D721Med (cell line): ENCODE results near the gene NDST4.

Experiments used
- DNase-seq: peaks from one replicate; pipeline ENCODE4 v3.0.0; 2011; ENCODE audit warnings: low spot score; ENCODE audit not compliant: insufficient read length
- FAIRE-seq: peaks from 2 replicates; lab custom pipeline; 2011; peaks lifted over from hg19 to GRCh38; lab: Jason Lieb, UNC
- TF ChIP-seq, protein P1 (sequence below): IDR thresholded peaks from 2 replicates; pipeline ENCODE4 v1.5.1; 2012; ENCODE audit warnings: mild to moderate bottlenecking, control low read depth; ENCODE audit not compliant: insufficient read depth; ENCODE audit errors: missing control alignments

The NDST4 gene

DNA sequence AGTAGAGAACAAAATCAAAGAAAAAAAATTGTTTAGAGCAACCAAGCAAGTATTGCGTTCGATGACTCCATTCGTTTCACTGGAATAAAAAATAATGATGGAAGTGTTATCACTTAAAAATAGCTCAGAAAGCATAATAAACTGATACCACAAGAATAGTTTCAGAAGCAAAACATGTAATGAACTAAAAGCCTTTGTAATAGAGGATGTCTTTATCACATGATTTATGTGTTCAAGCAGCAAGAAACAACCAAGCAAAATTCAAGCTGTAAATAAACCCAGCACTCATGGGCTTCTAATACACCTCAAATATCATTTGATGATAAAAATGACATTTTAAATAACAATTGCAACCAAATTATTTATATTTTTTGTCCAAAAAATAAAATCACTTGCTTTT lies 192.2 kb downstream of the NDST4 start:
- FAIRE-seq (no peak), DNase-seq (no peak)
- TF ChIP-seq, protein P1, sequence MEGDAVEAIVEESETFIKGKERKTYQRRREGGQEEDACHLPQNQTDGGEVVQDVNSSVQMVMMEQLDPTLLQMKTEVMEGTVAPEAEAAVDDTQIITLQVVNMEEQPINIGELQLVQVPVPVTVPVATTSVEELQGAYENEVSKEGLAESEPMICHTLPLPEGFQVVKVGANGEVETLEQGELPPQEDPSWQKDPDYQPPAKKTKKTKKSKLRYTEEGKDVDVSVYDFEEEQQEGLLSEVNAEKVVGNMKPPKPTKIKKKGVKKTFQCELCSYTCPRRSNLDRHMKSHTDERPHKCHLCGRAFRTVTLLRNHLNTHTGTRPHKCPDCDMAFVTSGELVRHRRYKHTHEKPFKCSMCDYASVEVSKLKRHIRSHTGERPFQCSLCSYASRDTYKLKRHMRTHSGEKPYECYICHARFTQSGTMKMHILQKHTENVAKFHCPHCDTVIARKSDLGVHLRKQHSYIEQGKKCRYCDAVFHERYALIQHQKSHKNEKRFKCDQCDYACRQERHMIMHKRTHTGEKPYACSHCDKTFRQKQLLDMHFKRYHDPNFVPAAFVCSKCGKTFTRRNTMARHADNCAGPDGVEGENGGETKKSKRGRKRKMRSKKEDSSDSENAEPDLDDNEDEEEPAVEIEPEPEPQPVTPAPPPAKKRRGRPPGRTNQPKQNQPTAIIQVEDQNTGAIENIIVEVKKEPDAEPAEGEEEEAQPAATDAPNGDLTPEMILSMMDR: no peak

GRCh38 chr4:114911111-114911510 lies 202.3 kb downstream of the NDST4 start:
- FAIRE-seq: no peak
- DNase-seq: no peak
- TF ChIP-seq, protein P1: no peak

DNA sequence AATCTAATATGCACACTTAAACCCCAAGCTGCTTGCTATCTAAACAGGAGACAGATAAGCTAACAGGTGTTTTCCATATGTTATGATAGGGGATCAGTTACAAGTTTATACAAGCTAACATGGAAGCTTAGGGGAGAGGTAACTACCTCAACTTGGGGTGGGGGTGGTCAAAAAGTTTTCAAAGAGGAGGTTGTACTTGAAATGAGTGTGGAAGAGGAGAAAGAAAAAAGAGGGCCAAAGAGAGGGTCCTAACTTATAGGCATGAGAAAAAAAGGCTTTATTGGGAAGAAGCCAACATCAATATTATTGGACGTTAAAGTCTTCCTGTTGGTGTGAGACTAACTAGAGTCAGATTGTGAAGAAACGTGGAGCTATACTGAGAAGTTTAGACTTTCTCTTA lies 205.9 kb downstream of the NDST4 start:
- FAIRE-seq (no peak), DNase-seq (no peak)
- TF ChIP-seq, protein P1: no peak

DNA sequence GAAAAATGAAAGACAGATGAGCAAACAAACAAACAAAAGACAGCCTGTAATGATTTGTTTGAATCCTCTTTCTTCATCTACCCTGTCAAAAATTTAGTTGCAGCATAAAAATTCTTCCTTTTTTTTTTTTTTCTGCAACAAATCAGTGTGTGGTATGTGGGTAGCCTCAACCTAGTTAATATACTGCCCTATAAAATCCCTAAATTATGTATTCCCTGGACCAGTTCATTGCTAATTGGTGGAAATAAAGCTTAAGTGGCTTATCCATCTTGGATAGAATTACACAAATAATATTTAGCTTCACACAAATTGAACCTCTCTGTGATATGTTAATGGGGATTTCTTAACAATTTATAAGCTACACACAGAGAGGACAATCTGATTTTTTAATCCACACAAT lies 208.4 kb downstream of the NDST4 start:
- TF ChIP-seq, protein P1: no peak
- no peak for FAIRE-seq
- no peak for DNase-seq

- FAIRE-seq: no peak
- TF ChIP-seq, protein P1: no peak
- no peak for DNase-seq
These were observed 212.5 kb downstream of the NDST4 start for GRCh38 chr4:114900934-114901333.

- DNase-seq (no peak), FAIRE-seq (no peak)
- TF ChIP-seq, protein P1: no peak
These were observed 222.6 kb downstream of the NDST4 start for GRCh38 chr4:114890773-114891172.

GRCh38 chr4:114886761-114887160 lies 226.7 kb downstream of the NDST4 start:
- FAIRE-seq: no peak
- DNase-seq: no peak
- TF ChIP-seq, protein P1: no peak
